Natural killer cell (primary cell): Measurements from ENCODE around the gene CLOCK. TPM values are rescaled to one million over a fixed set of nuclear protein-coding genes. Genes with fewer than 3 reads are reported as not detected.

Experiments
- ATAC-seq, 3 donors: fragments of 150-1000 bp in 2 of 3; fragments of 200-7000 bp in 1 of 3; cut with Tn5 transposase; 1 replicate in 1 of 3; 2 replicates in 2 of 3; pipeline ENCODE4 v1.10.0; 2021; ENCODE audit warnings: mild to moderate bottlenecking in 2 of 3, moderate library complexity in 2 of 3
- DNase-seq, 2 donors: peaks; one replicate each; pipeline versions ENCODE4 v3.0.0 to v3.0.0-alpha.2; 2013 to 2021; ENCODE audit warnings: mixed read lengths in 1 of 2
- H3K27ac ChIP-seq: one replicate; pipeline ENCODE4 v1.5.1; 2013; ENCODE audit warnings: mild to moderate bottlenecking, low read length
- H3K27me3 ChIP-seq: one replicate; pipeline ENCODE4 v1.6.1; 2013; ENCODE audit warnings: low read length; ENCODE audit not compliant: control insufficient read depth, insufficient read depth
- H3K36me3 ChIP-seq: one replicate; pipeline ENCODE4 v1.6.1; 2013; ENCODE audit warnings: low read length; ENCODE audit not compliant: control insufficient read depth, insufficient read depth
- H3K4me1 ChIP-seq: one replicate; pipeline ENCODE4 v1.6.1; 2013; ENCODE audit warnings: low read length; ENCODE audit not compliant: control insufficient read depth, insufficient read depth
- H3K4me3 ChIP-seq: one replicate; pipeline ENCODE4 v1.5.1; 2013; ENCODE audit warnings: low read length
- H3K9me3 ChIP-seq: one replicate; pipeline ENCODE4 v1.6.1; 2013; ENCODE audit warnings: low read length; ENCODE audit not compliant: control insufficient read depth, insufficient read depth
- H3K27ac Mint-ChIP-seq, 2 donors: one replicate each; pipeline ENCODE4 v1.8.0; 2022; ENCODE audit warnings: mild to moderate bottlenecking in 2 of 2, mixed read lengths in 2 of 2, moderate library complexity in 1 of 2
- H3K27me3 Mint-ChIP-seq, 2 donors: one replicate each; pipeline ENCODE4 v1.8.0; 2022; ENCODE audit warnings: low read depth in 2 of 2, mixed read lengths in 2 of 2
- H3K36me3 Mint-ChIP-seq: one replicate; pipeline ENCODE4 v1.8.0; 2022; ENCODE audit warnings: mixed read lengths
- H3K4me1 Mint-ChIP-seq, 2 donors: one replicate each; pipeline ENCODE4 v1.8.0; 2022; ENCODE audit warnings: mixed read lengths in 2 of 2
- H3K4me3 Mint-ChIP-seq: one replicate; pipeline ENCODE4 v1.8.0; 2022; ENCODE audit warnings: mild to moderate bottlenecking, moderate library complexity, mixed read lengths
- H3K9me3 Mint-ChIP-seq, 2 donors: one replicate each; pipeline ENCODE4 v1.8.0; 2022; ENCODE audit warnings: mixed read lengths in 2 of 2
- CTCF ChIP-seq: fragments of 200-600 bp; IDR thresholded peaks from one replicate; pipeline ENCODE4 v1.8.0; 2022; ENCODE audit warnings: antibody characterized with exemption
- WGBS: methylation state at CpG from one replicate; pipeline ENCODE4 v1.1.7; 2013; ENCODE audit warnings: missing lambda C conversion rate; ENCODE audit not compliant: insufficient coverage; 5-methylcytosine and 5-hydroxymethylcytosine counted together
- intact Hi-C: fragments of 100-400 bp; cut with micrococcal nuclease; formaldehyde crosslinking; loops from one replicate; pipeline ENCODE4 v1.14.2; 2022
- total RNA-seq, 4 donors: library from RNA; stranded (reverse); fragments of 120-200 nt in 1 of 4; gene quantifications; one replicate each; pipeline versions ENCODE4 v1.2.3 to v1.2.4, GENCODE V29; 2013 to 2022

CLOCK gene
- total RNA-seq, 3 donors from 2014 or later (not counting 1 experiment from before 2014, with no cell fraction given), result 11.4 to 15.8 (median 13.4) TPM

- no peaks in the 10 kb centered on the region for H3K36me3 Mint-ChIP-seq
- no peaks in the 10 kb centered on the region for H3K9me3 ChIP-seq
- peaks cover 23% of the 10 kb centered on the region for H3K4me1 ChIP-seq
- H3K9me3 Mint-ChIP-seq, result no peaks in the 10 kb centered on the region
- under 1% methylated on average over 95 of the region's 95 CpGs for WGBS
- H3K27ac ChIP-seq, result peak within 1 kb of the TSS; percentile 92
- intact Hi-C loops, result loop anchor here (1.0 kb wide), 2 partner anchors 49 to 151 kb away; partner anchors contain the start of genes CLOCK and SRD5A3
- DNase-seq, result peak; percentile 83 to 93
- H3K27ac Mint-ChIP-seq, result peak within 1 kb of the TSS; percentile 95 to 97
- H3K27me3 Mint-ChIP-seq, result no peaks in the 10 kb centered on the region
- peaks cover under 1% of the 10 kb centered on the region for H3K36me3 ChIP-seq
- peak; percentile 86 to 93 (median 90) for ATAC-seq
- H3K27me3 ChIP-seq, result no peaks in the 10 kb centered on the region
- TF ChIP-seq CTCF, result no peak
- H3K4me3 ChIP-seq, result peak within 1 kb of the TSS; percentile 71
- H3K4me1 Mint-ChIP-seq, result peaks cover 39% of the 10 kb centered on the region in 2 donors
- H3K4me3 Mint-ChIP-seq, result peak within 1 kb of the TSS; percentile 97
Measured at GRCh38 chr4:55395529-55396307, 151.0 kb downstream of the CLOCK start, which contains the start of gene TMEM165. TSS of gene TMEM165 (plus strand) at chr4:55395957. CDS start at chr4:55396190, 233 bp downstream.

- no peaks in the 10 kb centered on the region for H3K9me3 ChIP-seq
- peak overlapping the region; percentile 92 for H3K27ac ChIP-seq
- Mint-ChIP-seq H3K9me3 (no peaks in the 10 kb centered on the region), H3K27ac (peak overlapping the region; percentile 95 to 97), H3K27me3 (no peaks in the 10 kb centered on the region), H3K36me3 (no peaks in the 10 kb centered on the region), H3K4me3 (peak overlapping the region; percentile 97), H3K4me1 (peaks cover 37 to 39% of the 10 kb centered on the region in 2 donors)
- intact Hi-C loops, result loop anchor here (1.0 kb wide), 2 partner anchors 49 to 151 kb away; partner anchors contain the start of genes CLOCK and SRD5A3
- DNase-seq (no peak), ATAC-seq (no peak)
- H3K36me3 ChIP-seq, result no peaks in the 10 kb centered on the region
- WGBS, result 3% methylated on average over 4 of the region's 4 CpGs
- peak overlapping the region; percentile 71 for H3K4me3 ChIP-seq
- TF ChIP-seq CTCF, result no peak
- H3K4me1 ChIP-seq, result peaks cover 23% of the 10 kb centered on the region
- no peaks in the 10 kb centered on the region for H3K27me3 ChIP-seq
Measured at GRCh38 chr4:55395218-55395528, 151.5 kb downstream of the CLOCK start.

- 97% methylated on average over 4 of the region's 4 CpGs for WGBS
- Histone ChIP-seq H3K27ac (no peak overlapping the region), H3K4me1 (peaks cover 20% of the 10 kb centered on the region), H3K27me3 (no peaks in the 10 kb centered on the region), H3K9me3 (no peaks in the 10 kb centered on the region), H3K36me3 (no peaks in the 10 kb centered on the region), H3K4me3 (no peak overlapping the region)
- intact Hi-C loops, result no loop called here
- Mint-ChIP-seq H3K9me3 (no peaks in the 10 kb centered on the region), H3K36me3 (no peaks in the 10 kb centered on the region), H3K4me3 (peak overlapping the region; percentile 11), H3K27ac (peak overlapping the region; percentile 6 to 57), H3K27me3 (no peaks in the 10 kb centered on the region), H3K4me1 (peaks cover 29 to 31% of the 10 kb centered on the region in 2 donors)
- ATAC-seq (no peak), DNase-seq (no peak)
- TF ChIP-seq CTCF, result no peak
Measured at GRCh38 chr4:55393461-55394320, 153.0 kb downstream of the CLOCK start.
